A549 (cell line): ENCODE data around the gene TMEM18. TPM values are rescaled to one million over a fixed set of nuclear protein-coding genes. Genes with fewer than 3 reads are reported as not detected.
A peak's percentile ranks its signal among the peaks of the same experiment; 100 is the strongest.

Experiments
- ATAC-seq, 2 experiments: fragments of 200-7000 bp in 1 of 2; fragments of >200 bp in 1 of 2; cut with Nextera tagmentation in 1 of 2; cut with Tn5 transposase in 1 of 2; 3 replicates each; pipeline versions ENCODE4 v1.8.0 to v1.9.1; 2018 to 2020; ENCODE audit warnings: mild to moderate bottlenecking in 1 of 2, moderate library complexity in 1 of 2
- CTCF ChIA-PET: fragments of 300-600 bp; sonication (Branson Sonifier 250); formaldehyde crosslinking; extraction: SDS; loops from one replicate; lab custom pipeline; 2021; ENCODE audit warnings: antibody characterized with exemption, inconsistent platforms; lab: Yijun Ruan, JAX
- POLR2A ChIA-PET: fragments of 350-600 bp; formaldehyde crosslinking; extraction: SDS; loops from one replicate; lab custom pipeline; 2021; ENCODE audit warnings: antibody characterized with exemption, inconsistent platforms; lab: Yijun Ruan, JAX
- DNase-seq, 2 experiments: peaks; one replicate each; pipeline versions ENCODE4 v3.0.0 to v3.0.0-alpha.2; 2011 to 2016; ENCODE audit warnings: low read depth in 1 of 2, low spot score in 1 of 2
- FAIRE-seq: peaks from 2 replicates; lab custom pipeline; 2011; peaks lifted over from hg19 to GRCh38; lab: Jason Lieb, UNC
- H3K27ac ChIP-seq, 2 experiments: fragments of >200 bp; sonication (Bioruptor Twin); formaldehyde crosslinking; 3 replicates each; pipeline ENCODE4 v1.5.1; 2016 to 2017
- H3K4me1 ChIP-seq: fragments of >200 bp; sonication (Bioruptor Twin); formaldehyde crosslinking; 3 replicates; pipeline ENCODE4 v1.6.1; 2016
- H3K4me2 ChIP-seq: fragments of >200 bp; sonication (Bioruptor Twin); formaldehyde crosslinking; 3 replicates; pipeline ENCODE4 v1.6.1; 2016
- H3K4me3 ChIP-seq: fragments of >200 bp; sonication (Bioruptor Twin); formaldehyde crosslinking; 3 replicates; pipeline ENCODE4 v1.5.1; 2016
- H3K9me3 ChIP-seq: fragments of >200 bp; sonication (Bioruptor Twin); formaldehyde crosslinking; 3 replicates; pipeline ENCODE4 v1.6.1; 2016
- CBX2 ChIP-seq: fragments of 200-600 bp; sonication (generic); IDR thresholded peaks from 2 replicates; pipeline ENCODE4 v1.6.1; 2016; ENCODE audit warnings: low read depth, mild to moderate bottlenecking, borderline replicate concordance
- CBX8 ChIP-seq: fragments of 200-600 bp; sonication (generic); IDR thresholded peaks from 2 replicates; pipeline ENCODE4 v1.6.1; 2016
- EHMT2 ChIP-seq: fragments of 200-600 bp; sonication (generic); IDR thresholded peaks from 2 replicates; pipeline ENCODE4 v1.6.1; 2016; ENCODE audit warnings: antibody characterized with exemption, low read depth, mild to moderate bottlenecking, moderate library complexity
- ESRRA ChIP-seq: fragments of 150-350 bp; IDR thresholded peaks from 2 replicates; pipeline ENCODE4 v1.6.1; 2014; ENCODE audit warnings: mild to moderate bottlenecking, low read length, borderline replicate concordance
- FOXS1 ChIP-seq: fragments of 250-450 bp; sonication (Bioruptor Pico); IDR thresholded peaks from 2 replicates; pipeline ENCODE4 v1.5.0; 2020; ENCODE audit warnings: mild to moderate bottlenecking, moderate library complexity
- HDAC2 ChIP-seq: fragments of 200-600 bp; sonication (generic); IDR thresholded peaks from 2 replicates; pipeline ENCODE4 v1.6.1; 2016
- HEYL ChIP-seq: fragments of 250-450 bp; sonication (Bioruptor Pico); IDR thresholded peaks from 2 replicates; pipeline ENCODE4 v1.8.0; 2021; ENCODE audit warnings: mild to moderate bottlenecking, moderate library complexity
- HOXA7 ChIP-seq: fragments of 250-450 bp; sonication (Bioruptor Pico); IDR thresholded peaks from 2 replicates; pipeline ENCODE4 v1.5.0; 2020; ENCODE audit warnings: mild to moderate bottlenecking, moderate library complexity
- HOXB13 ChIP-seq: fragments of 250-450 bp; sonication (Bioruptor Pico); IDR thresholded peaks from 2 replicates; pipeline ENCODE4 v1.5.0; 2020; ENCODE audit warnings: low read depth, mild to moderate bottlenecking, moderate library complexity
- HOXB5 ChIP-seq: fragments of 250-450 bp; sonication (Bioruptor Pico); IDR thresholded peaks from 2 replicates; pipeline ENCODE4 v1.5.0; 2020; ENCODE audit warnings: mild to moderate bottlenecking, moderate library complexity
- MAFK ChIP-seq: fragments of 450-650 bp; IDR thresholded peaks from 2 replicates; pipeline ENCODE4 v1.6.1; 2014; ENCODE audit not compliant: partially characterized antibody
- MAZ ChIP-seq: fragments of 150-350 bp; IDR thresholded peaks from 2 replicates; pipeline ENCODE4 v1.6.1; 2014; ENCODE audit warnings: antibody characterized with exemption, low read depth, low read length, borderline replicate concordance
- MYC ChIP-seq: IDR thresholded peaks from 2 replicates; pipeline ENCODE4 v1.6.1; 2012; ENCODE audit warnings: mild to moderate bottlenecking, inconsistent platforms, low read length, improper control_type of control experiment, borderline replicate concordance
- NFE2L2 ChIP-seq: fragments of 150-350 bp; conservative IDR thresholded peaks from 2 replicates; pipeline ENCODE4 v1.6.1; 2014; ENCODE audit warnings: low read length
- NPAS2 ChIP-seq: fragments of 250-450 bp; sonication (Bioruptor Pico); IDR thresholded peaks from 2 replicates; pipeline ENCODE4 v1.8.0; 2022; ENCODE audit warnings: mild to moderate bottlenecking, moderate library complexity, borderline replicate concordance
- PHF8 ChIP-seq: fragments of 200-600 bp; sonication (generic); IDR thresholded peaks from 2 replicates; pipeline ENCODE4 v1.6.1; 2016; ENCODE audit warnings: low read depth, mild to moderate bottlenecking, antibody characterized with exemption, moderate library complexity, borderline replicate concordance
- POLR2AphosphoS2 ChIP-seq: conservative IDR thresholded peaks from 2 replicates; pipeline ENCODE4 v1.6.1; 2012; ENCODE audit warnings: low read length, improper control_type of control experiment, inconsistent platforms
- RAD21 ChIP-seq, 2 experiments: fragments of >200 bp in 1 of 2; sonication (Bioruptor Twin) in 1 of 2; formaldehyde crosslinking in 1 of 2; IDR thresholded peaks in 1 of 2; conservative IDR thresholded peaks in 1 of 2; 2 replicates in 1 of 2; 3 replicates in 1 of 2; pipeline ENCODE4 v1.6.1; 2012 to 2018; ENCODE audit warnings: inconsistent platforms in 1 of 2
- RCOR1 ChIP-seq: fragments of 150-350 bp; IDR thresholded peaks from 2 replicates; pipeline ENCODE4 v1.6.1; 2014; ENCODE audit warnings: antibody characterized with exemption, low read length, low read depth
- RFX5 ChIP-seq: fragments of 450-650 bp; IDR thresholded peaks from 2 replicates; pipeline ENCODE4 v1.7.1; 2014; ENCODE audit warnings: antibody characterized with exemption, mild to moderate bottlenecking, moderate library complexity
- SMC3 ChIP-seq: fragments of >200 bp; sonication (Bioruptor Twin); formaldehyde crosslinking; IDR thresholded peaks from 3 replicates; pipeline ENCODE4 v1.6.1; 2018; ENCODE audit warnings: inconsistent platforms
- TFCP2L1 ChIP-seq: fragments of 250-450 bp; sonication (Bioruptor Pico); IDR thresholded peaks from 2 replicates; pipeline ENCODE4 v1.5.0; 2021; ENCODE audit warnings: mild to moderate bottlenecking
- ZSCAN20 ChIP-seq: fragments of 250-450 bp; sonication (Bioruptor Pico); IDR thresholded peaks from 2 replicates; pipeline ENCODE4 v1.8.0; 2022; ENCODE audit warnings: mild to moderate bottlenecking, moderate library complexity
- WGBS: methylation state at CpG from one replicate; pipeline ENCODE4 v1.1.6; 2017; ENCODE audit errors: missing lambda C conversion rate; 5-methylcytosine and 5-hydroxymethylcytosine counted together
- polyA plus RNA-seq, 4 experiments: library from polyadenylated mRNA; depleted of rRNA in 3 of 4; stranded (reverse); fragments of >200 nt; fragmentation: RNase III in 1 of 4; extraction: RNeasy Plus Mini Kit Qiagen cat#74134 plus additional on column Dnase treatment in 1 of 4; gene quantifications; 2 replicates in 3 of 4; 3 replicates in 1 of 4; pipeline ENCODE4 v1.2.3, GENCODE V29; 2011 to 2017
- TF ChIP-seq, protein P1 (sequence below): fragments of 250-450 bp; sonication (Bioruptor Pico); IDR thresholded peaks from 2 replicates; pipeline ENCODE4 v1.5.0; 2021; ENCODE audit warnings: mild to moderate bottlenecking, moderate library complexity, borderline replicate concordance
- TF ChIP-seq, protein P2 (sequence below): fragments of 150-350 bp; IDR thresholded peaks from 2 replicates; pipeline ENCODE4 v1.6.1; 2014; ENCODE audit warnings: low read depth, mild to moderate bottlenecking, low read length
- TF ChIP-seq, protein P3 (sequence below): fragments of >200 bp; sonication (Bioruptor Twin); formaldehyde crosslinking; IDR thresholded peaks from 2 replicates; pipeline ENCODE4 v1.6.1; 2016
- TF ChIP-seq, protein P4 (sequence below): fragments of 250-450 bp; sonication (Bioruptor Pico); IDR thresholded peaks from 2 replicates; pipeline ENCODE4 v1.5.0; 2020; ENCODE audit warnings: low read depth, mild to moderate bottlenecking, moderate library complexity
- TF ChIP-seq, protein P5 (sequence below): fragments of 450-650 bp; IDR thresholded peaks from 2 replicates; pipeline ENCODE4 v1.6.1; 2014; ENCODE audit warnings: antibody characterized with exemption
- TF ChIP-seq, protein P6 (sequence below): fragments of >200 bp; sonication (Bioruptor Twin); formaldehyde crosslinking; IDR thresholded peaks from 3 replicates; pipeline ENCODE4 v1.6.1; 2016

Gene TMEM18
- polyA plus RNA-seq, 2 of the 4 experiments (the other 2 are of a cell fraction): 35.6 to 75.0 TPM

DNA sequence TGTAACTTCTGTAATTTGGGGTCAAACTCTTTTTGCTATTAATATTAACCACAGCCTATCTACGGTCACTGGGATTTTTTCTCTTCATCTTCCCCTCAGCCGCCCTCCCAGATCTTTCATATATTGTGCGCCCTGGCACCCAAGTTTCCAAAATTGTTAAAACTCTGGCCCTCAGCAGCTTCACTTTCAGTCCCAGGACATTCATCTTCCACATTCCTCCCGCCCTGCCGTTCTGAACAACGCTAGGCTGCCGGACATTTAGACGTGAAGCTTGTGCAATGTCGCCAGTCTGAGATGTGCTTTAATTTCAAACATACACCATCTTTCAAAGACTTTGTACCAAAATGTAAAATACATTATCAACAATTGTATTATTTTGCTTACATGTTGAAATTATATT lies 1.8 kb upstream of the TMEM18 start:
- FAIRE-seq (no peak), ATAC-seq (no peak), DNase-seq (no peak)
- Histone ChIP-seq H3K27ac (no peak overlapping the region), H3K4me2 (no peak overlapping the region), H3K4me3 (no peak overlapping the region), H3K9me3 (peaks cover 20% of the 10 kb centered on the region), H3K4me1 (peaks cover 19% of the 10 kb centered on the region)
- TF ChIP-seq RAD21 (conservative IDR thresholded peaks at IDR 0.05 in 1 of 2, IDR thresholded peaks at IDR 0.05 in 1 of 2): no peak
- no peak for TF ChIP-seq RCOR1
- TF ChIP-seq POLR2AphosphoS2: no peak
- no peak for TF ChIP-seq MYC
- TF ChIP-seq CBX8: no peak
- TF ChIP-seq NPAS2 (CRISPR knock-in tag): no peak
- no peak for TF ChIP-seq CBX2
- no peak for TF ChIP-seq HOXB13
- no peak for TF ChIP-seq ESRRA
- TF ChIP-seq, protein P1, sequence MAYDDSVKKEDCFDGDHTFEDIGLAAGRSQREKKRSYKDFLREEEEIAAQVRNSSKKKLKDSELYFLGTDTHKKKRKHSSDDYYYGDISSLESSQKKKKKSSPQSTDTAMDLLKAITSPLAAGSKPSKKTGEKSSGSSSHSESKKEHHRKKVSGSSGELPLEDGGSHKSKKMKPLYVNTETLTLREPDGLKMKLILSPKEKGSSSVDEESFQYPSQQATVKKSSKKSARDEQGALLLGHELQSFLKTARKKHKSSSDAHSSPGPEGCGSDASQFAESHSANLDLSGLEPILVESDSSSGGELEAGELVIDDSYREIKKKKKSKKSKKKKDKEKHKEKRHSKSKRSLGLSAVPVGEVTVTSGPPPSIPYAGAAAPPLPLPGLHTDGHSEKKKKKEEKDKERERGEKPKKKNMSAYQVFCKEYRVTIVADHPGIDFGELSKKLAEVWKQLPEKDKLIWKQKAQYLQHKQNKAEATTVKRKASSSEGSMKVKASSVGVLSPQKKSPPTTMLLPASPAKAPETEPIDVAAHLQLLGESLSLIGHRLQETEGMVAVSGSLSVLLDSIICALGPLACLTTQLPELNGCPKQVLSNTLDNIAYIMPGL (CRISPR knock-in tag): no peak
- no peak for TF ChIP-seq PHF8
- TF ChIP-seq TFCP2L1 (CRISPR knock-in tag): no peak
- TF ChIP-seq, protein P2, sequence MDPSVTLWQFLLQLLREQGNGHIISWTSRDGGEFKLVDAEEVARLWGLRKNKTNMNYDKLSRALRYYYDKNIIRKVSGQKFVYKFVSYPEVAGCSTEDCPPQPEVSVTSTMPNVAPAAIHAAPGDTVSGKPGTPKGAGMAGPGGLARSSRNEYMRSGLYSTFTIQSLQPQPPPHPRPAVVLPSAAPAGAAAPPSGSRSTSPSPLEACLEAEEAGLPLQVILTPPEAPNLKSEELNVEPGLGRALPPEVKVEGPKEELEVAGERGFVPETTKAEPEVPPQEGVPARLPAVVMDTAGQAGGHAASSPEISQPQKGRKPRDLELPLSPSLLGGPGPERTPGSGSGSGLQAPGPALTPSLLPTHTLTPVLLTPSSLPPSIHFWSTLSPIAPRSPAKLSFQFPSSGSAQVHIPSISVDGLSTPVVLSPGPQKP: no peak
- no peak for TF ChIP-seq HEYL (CRISPR knock-in tag)
- TF ChIP-seq, protein P3, sequence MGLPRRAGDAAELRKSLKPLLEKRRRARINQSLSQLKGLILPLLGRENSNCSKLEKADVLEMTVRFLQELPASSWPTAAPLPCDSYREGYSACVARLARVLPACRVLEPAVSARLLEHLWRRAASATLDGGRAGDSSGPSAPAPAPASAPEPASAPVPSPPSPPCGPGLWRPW: no peak
- WGBS: 95% methylated on average over 9 of the region's 9 CpGs
- CTCF ChIA-PET: no interaction called here
- POLR2A ChIA-PET: interaction anchor here (2.6 kb wide), 1 partner anchor 61 kb away, joined by 31 read pairs; no protein-coding TSS in a partner anchor

DNA sequence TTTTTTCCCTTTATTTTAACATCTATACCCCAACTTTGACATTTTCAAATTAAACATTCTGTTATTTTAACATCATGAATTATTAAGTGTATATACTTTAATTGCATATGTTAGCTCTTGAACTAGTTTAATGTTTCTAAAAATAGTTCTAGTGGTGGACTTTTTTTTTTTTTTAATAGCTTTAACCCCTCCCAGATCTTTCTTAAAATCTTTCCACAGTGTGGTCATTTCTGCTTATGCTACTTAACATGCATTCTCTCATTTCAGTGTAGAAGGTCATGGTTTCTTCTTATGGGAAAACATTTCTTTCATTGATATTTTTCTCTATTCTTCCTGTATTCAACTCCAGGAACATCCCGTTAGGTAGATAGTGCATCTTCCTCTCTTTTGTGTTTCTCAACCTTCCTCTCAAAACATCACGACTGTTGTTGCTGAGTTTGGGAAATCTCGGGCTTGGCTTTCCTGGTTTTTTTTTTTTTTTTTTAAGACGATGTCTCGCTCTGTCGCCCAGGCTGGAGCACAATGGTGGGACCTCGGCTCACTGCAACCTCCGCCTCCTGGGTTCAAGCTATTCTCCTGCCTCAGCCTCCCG lies 849 bp upstream of the TMEM18 start:
- DNase-seq: no peak
- no peak for ATAC-seq
- peak overlapping the region; percentile 90 to 92 for H3K27ac ChIP-seq
- 77% methylated on average over 9 of the region's 9 CpGs for WGBS
- CTCF ChIA-PET: interaction anchor here (0.6 to 1.1 kb wide), 2 partner anchors 11 to 103 kb away, joined by 3 to 5 read pairs; no protein-coding TSS in a partner anchor
- H3K4me2 ChIP-seq: peak overlapping the region; percentile 90
- H3K4me1 ChIP-seq: peaks cover 23% of the 10 kb centered on the region
- H3K4me3 ChIP-seq: peak overlapping the region; percentile 75
- FAIRE-seq: no peak
- POLR2A ChIA-PET: interaction anchor here (2.6 kb wide), 1 partner anchor 62 kb away, joined by 31 read pairs; no protein-coding TSS in a partner anchor
- no peak for TF ChIP-seq EHMT2
- no peak for TF ChIP-seq ZSCAN20 (CRISPR knock-in tag)
- TF ChIP-seq RAD21 (conservative IDR thresholded peaks at IDR 0.05 in 1 of 2, IDR thresholded peaks at IDR 0.05 in 1 of 2): no peak
- no peak for TF ChIP-seq SMC3
- TF ChIP-seq, protein P4, sequence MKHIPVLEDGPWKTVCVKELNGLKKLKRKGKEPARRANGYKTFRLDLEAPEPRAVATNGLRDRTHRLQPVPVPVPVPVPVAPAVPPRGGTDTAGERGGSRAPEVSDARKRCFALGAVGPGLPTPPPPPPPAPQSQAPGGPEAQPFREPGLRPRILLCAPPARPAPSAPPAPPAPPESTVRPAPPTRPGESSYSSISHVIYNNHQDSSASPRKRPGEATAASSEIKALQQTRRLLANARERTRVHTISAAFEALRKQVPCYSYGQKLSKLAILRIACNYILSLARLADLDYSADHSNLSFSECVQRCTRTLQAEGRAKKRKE (CRISPR knock-in tag): no peak
- TF ChIP-seq ESRRA: no peak
- TF ChIP-seq HOXA7: no peak
- TF ChIP-seq NFE2L2: no peak
- TF ChIP-seq, protein P2: no peak
- no peak for TF ChIP-seq POLR2AphosphoS2
- TF ChIP-seq MAFK: no peak
- TF ChIP-seq RFX5: no peak
- TF ChIP-seq HOXB5: no peak
- no peak for TF ChIP-seq HDAC2
- TF ChIP-seq, protein P5, sequence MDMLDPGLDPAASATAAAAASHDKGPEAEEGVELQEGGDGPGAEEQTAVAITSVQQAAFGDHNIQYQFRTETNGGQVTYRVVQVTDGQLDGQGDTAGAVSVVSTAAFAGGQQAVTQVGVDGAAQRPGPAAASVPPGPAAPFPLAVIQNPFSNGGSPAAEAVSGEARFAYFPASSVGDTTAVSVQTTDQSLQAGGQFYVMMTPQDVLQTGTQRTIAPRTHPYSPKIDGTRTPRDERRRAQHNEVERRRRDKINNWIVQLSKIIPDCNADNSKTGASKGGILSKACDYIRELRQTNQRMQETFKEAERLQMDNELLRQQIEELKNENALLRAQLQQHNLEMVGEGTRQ: no peak
- TF ChIP-seq MAZ: no peak
- no peak for TF ChIP-seq FOXS1 (CRISPR knock-in tag)
- TF ChIP-seq CBX8: no peak
- TF ChIP-seq, protein P6, sequence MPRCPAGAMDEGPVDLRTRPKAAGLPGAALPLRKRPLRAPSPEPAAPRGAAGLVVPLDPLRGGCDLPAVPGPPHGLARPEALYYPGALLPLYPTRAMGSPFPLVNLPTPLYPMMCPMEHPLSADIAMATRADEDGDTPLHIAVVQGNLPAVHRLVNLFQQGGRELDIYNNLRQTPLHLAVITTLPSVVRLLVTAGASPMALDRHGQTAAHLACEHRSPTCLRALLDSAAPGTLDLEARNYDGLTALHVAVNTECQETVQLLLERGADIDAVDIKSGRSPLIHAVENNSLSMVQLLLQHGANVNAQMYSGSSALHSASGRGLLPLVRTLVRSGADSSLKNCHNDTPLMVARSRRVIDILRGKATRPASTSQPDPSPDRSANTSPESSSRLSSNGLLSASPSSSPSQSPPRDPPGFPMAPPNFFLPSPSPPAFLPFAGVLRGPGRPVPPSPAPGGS: no peak
- TF ChIP-seq, protein P3: no peak
- TF ChIP-seq, all 56 proteins: peak for 0
- peaks cover 12% of the 10 kb centered on the region for H3K9me3 ChIP-seq
